Esophagus muscularis mucosa (tissue), 4 donors: ENCODE data around the gene ANKRD6. TPM values are rescaled to one million over a fixed set of nuclear protein-coding genes. Genes with fewer than 3 reads are reported as not detected.

Experiments
- DNase-seq: peaks from one replicate; pipeline ENCODE4 v3.0.0-alpha.2; 2017; ENCODE audit errors: extremely low spot score
- H3K27ac ChIP-seq, 4 donors: fragments of 200-600 bp; sonication (generic); replicated peaks in 1 of 4; 1 replicate in 3 of 4; 2 replicates in 1 of 4; pipeline ENCODE4 v1.5.1; 2016 to 2019; ENCODE audit warnings: mild to moderate bottlenecking in 1 of 4
- H3K27me3 ChIP-seq, 4 donors: fragments of 200-600 bp; sonication (generic); one replicate each; pipeline versions ENCODE4 v1.5.1 to v1.6.0; 2016 to 2019
- H3K36me3 ChIP-seq, 4 donors: fragments of 200-600 bp; sonication (generic); one replicate each; pipeline ENCODE4 v1.5.1; 2016 to 2019
- H3K4me1 ChIP-seq, 4 donors: fragments of 200-600 bp; sonication (generic); one replicate each; pipeline ENCODE4 v1.5.1; 2016 to 2019
- H3K4me3 ChIP-seq, 4 donors: fragments of 200-600 bp; sonication (generic); 1 replicate in 2 of 4; 2 replicates in 2 of 4; pipeline ENCODE4 v1.5.1; 2016 to 2019; ENCODE audit warnings: mild to moderate bottlenecking in 4 of 4, moderate library complexity in 1 of 4
- H3K9me3 ChIP-seq, 4 donors: fragments of 200-600 bp; sonication (generic); 1 replicate in 3 of 4; 2 replicates in 1 of 4; pipeline ENCODE4 v1.5.1; 2016 to 2019
- EP300 ChIP-seq: sonication (generic); formaldehyde crosslinking; IDR thresholded peaks from one replicate; pipeline ENCODE4 v1.6.1; 2017; ENCODE audit warnings: antibody characterized with exemption
- POLR2A ChIP-seq: fragments of 450-650 bp; IDR thresholded peaks from one replicate; pipeline ENCODE4 v1.6.1; 2017; ENCODE audit warnings: antibody characterized with exemption, moderate library complexity, mild to moderate bottlenecking, low read depth
- POLR2AphosphoS5 ChIP-seq, 2 donors: sonication (generic); formaldehyde crosslinking; IDR thresholded peaks; one replicate each; pipeline ENCODE4 v1.6.1; 2017; ENCODE audit warnings: antibody characterized with exemption in 2 of 2
- WGBS: methylation state at CpG from one replicate; pipeline ENCODE4 v1.1.5; 2018; 5-methylcytosine and 5-hydroxymethylcytosine counted together
- intact Hi-C: fragments of 100-400 bp; cut with DNase I; formaldehyde crosslinking; loops from one replicate; pipeline ENCODE4 v1.15.1; 2023
- total RNA-seq, 4 donors: library from RNA; depleted of rRNA; stranded (reverse); fragments of >200 nt; gene quantifications; one replicate each; pipeline versions ENCODE4 v1.1.0 to v1.2.1, GENCODE V29; 2016
- TF ChIP-seq, protein P1 (sequence below), 3 experiments: fragments of 200-600 bp in 2 of 3; fragments of 450-650 bp in 1 of 3; sonication (generic) in 2 of 3; IDR thresholded peaks; one replicate each; pipeline ENCODE4 v1.5.1; 2017 to 2019; ENCODE audit warnings: antibody characterized with exemption in 3 of 3, mild to moderate bottlenecking in 2 of 3, moderate library complexity in 1 of 3

The ANKRD6 gene
- total RNA-seq, 4 donors from 2014 or later: 9.1 to 18.9 (median 10.7) TPM

DNA sequence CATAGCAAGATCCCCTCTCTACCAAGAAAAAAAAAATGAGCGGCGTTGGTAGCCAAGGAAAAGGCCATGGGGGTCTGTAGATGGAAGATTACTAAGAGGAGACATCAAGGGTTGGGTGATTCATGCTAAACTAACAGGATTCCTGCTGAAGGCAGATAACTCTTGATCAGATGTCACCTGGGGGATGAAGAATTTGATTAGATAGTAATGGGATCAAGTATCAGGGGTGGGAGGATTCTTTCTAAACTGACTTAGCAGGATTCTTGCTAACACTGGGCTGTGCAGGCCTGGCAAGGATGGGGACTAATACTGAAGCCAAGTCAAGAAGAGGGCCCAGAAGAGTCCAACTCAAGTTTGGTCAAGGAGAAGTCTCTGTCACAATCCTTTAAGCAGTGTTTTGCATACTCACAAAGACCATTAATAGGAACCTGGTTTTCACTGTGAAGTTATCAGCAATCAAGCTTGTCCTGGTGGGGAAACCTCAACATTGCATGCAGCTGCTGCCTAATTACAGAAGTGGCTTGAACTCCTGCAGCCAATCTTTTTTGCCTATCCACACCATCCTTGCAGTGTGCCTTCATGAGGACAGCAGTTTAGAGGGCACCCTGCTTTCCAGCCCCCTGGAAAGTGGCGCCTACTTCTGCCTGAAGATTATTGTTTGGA is 61.3 kb downstream of the ANKRD6 start:
- Histone ChIP-seq H3K27me3 (no peaks in the 10 kb centered on the region), H3K4me1 (no peaks in the 10 kb centered on the region), H3K36me3 (no peaks in the 10 kb centered on the region), H3K9me3 (no peaks in the 10 kb centered on the region), H3K4me3 (no peak overlapping the region), H3K27ac (no peak overlapping the region)
- DNase-seq: no peak
- intact Hi-C loops: no loop called here
- WGBS: 94% methylated on average over 3 of the region's 3 CpGs
- TF ChIP-seq, protein P1, sequence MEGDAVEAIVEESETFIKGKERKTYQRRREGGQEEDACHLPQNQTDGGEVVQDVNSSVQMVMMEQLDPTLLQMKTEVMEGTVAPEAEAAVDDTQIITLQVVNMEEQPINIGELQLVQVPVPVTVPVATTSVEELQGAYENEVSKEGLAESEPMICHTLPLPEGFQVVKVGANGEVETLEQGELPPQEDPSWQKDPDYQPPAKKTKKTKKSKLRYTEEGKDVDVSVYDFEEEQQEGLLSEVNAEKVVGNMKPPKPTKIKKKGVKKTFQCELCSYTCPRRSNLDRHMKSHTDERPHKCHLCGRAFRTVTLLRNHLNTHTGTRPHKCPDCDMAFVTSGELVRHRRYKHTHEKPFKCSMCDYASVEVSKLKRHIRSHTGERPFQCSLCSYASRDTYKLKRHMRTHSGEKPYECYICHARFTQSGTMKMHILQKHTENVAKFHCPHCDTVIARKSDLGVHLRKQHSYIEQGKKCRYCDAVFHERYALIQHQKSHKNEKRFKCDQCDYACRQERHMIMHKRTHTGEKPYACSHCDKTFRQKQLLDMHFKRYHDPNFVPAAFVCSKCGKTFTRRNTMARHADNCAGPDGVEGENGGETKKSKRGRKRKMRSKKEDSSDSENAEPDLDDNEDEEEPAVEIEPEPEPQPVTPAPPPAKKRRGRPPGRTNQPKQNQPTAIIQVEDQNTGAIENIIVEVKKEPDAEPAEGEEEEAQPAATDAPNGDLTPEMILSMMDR (IDR thresholded peaks at IDR 0.05): no peak
- no peak for TF ChIP-seq POLR2AphosphoS5 (IDR thresholded peaks at IDR 0.05)
- TF ChIP-seq POLR2A: no peak
- TF ChIP-seq EP300: no peak

DNA sequence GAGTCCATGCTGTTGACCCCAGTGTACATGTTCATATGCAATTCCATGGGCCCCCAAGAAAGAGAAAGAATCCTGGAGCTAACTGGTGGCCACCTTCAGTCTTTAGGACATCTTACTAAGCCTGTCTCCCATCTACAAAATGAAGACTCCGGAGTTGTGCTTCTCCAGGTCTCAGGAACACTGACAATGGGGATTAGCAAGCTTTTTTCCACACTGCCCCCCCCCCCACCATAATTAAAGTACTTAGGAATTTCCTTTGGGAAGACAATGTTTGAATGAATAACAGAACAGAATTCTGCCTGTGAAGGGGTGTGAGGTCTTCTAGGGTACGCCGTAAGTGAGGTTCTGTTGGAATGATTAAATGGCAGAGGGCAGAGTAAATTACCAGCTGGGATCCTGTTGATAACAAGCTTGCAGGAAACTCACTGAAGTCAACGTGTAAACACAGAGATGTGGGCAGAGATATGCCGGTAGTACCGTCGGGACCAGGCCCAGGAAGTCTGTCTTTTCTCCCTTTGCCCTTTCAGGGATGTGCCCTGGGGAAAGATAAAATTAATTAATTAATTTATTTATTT is 63.1 kb downstream of the ANKRD6 start:
- H3K27me3 ChIP-seq: no peaks in the 10 kb centered on the region
- TF ChIP-seq POLR2AphosphoS5 (IDR thresholded peaks at IDR 0.05) (no peak), POLR2A (no peak), EP300 (no peak)
- TF ChIP-seq, protein P1 (IDR thresholded peaks at IDR 0.05): no peak
- WGBS: 70% methylated on average over 7 of the region's 7 CpGs
- H3K4me1 ChIP-seq: no peaks in the 10 kb centered on the region
- no peak for DNase-seq
- no peak overlapping the region for H3K4me3 ChIP-seq
- no peaks in the 10 kb centered on the region for H3K36me3 ChIP-seq
- intact Hi-C loops: no loop called here
- H3K27ac ChIP-seq: no peak overlapping the region
- H3K9me3 ChIP-seq: no peaks in the 10 kb centered on the region

DNA sequence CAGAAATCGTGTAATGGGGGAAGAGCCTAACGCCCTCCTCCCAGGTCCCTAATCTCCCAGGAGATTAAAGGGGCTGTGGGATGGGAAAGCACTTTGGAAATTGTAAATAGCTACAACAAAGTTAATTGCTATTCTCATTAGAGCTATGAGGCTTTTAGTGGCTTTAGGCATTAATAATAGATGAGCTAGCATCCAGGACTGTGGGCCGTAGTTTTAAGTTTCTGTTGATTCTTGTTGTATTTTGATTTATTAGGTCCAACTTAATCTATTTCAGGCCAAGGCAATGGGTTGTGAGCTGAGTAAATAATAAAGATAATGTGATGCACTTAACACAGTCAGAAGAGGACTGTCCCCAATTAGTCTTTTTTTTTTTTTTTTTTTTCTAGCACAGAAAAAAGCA is 67.7 kb downstream of the ANKRD6 start:
- no peak for TF ChIP-seq POLR2AphosphoS5 (IDR thresholded peaks at IDR 0.05)
- TF ChIP-seq EP300: no peak
- TF ChIP-seq POLR2A: no peak
- TF ChIP-seq, protein P1 (IDR thresholded peaks at IDR 0.05): no peak
- Histone ChIP-seq H3K27me3 (no peaks in the 10 kb centered on the region), H3K27ac (no peak overlapping the region), H3K36me3 (no peaks in the 10 kb centered on the region), H3K4me3 (no peak overlapping the region), H3K9me3 (no peaks in the 10 kb centered on the region), H3K4me1 (no peaks in the 10 kb centered on the region)
- no peak for DNase-seq
- intact Hi-C loops: no loop called here
- 98% methylated on average over 3 of the region's 3 CpGs for WGBS

DNA sequence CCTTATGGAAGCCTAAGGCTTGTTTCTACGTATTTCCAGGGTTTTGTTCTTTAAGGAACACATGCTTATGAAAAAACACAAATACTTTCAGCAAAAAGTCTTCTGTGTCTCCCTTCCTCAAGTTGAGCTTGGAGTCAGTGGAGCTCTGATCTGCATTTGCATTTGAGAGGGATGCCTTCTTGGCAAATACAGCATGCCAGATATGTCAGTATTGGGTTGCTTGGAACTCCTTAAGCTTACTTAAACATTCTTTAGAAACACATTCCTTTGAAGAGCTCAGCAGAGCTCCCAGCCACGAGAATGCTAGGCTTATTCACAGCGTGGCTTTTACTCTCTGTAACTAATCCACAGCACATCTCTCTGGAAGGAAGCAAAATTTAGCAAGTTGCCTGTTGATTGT is 68.3 kb downstream of the ANKRD6 start:
- intact Hi-C loops: no loop called here
- no peaks in the 10 kb centered on the region for H3K36me3 ChIP-seq
- no peak for DNase-seq
- no peak for TF ChIP-seq POLR2AphosphoS5 (IDR thresholded peaks at IDR 0.05)
- TF ChIP-seq, protein P1 (IDR thresholded peaks at IDR 0.05): no peak
- no peak for TF ChIP-seq EP300
- no peak for TF ChIP-seq POLR2A
- H3K9me3 ChIP-seq: no peaks in the 10 kb centered on the region
- H3K27ac ChIP-seq: no peak overlapping the region
- 56% methylated on average over 3 of the region's 3 CpGs for WGBS
- H3K4me3 ChIP-seq: no peak overlapping the region
- no peaks in the 10 kb centered on the region for H3K4me1 ChIP-seq
- H3K27me3 ChIP-seq: no peaks in the 10 kb centered on the region
